ENCODE data around the gene TEX48.

DNA sequence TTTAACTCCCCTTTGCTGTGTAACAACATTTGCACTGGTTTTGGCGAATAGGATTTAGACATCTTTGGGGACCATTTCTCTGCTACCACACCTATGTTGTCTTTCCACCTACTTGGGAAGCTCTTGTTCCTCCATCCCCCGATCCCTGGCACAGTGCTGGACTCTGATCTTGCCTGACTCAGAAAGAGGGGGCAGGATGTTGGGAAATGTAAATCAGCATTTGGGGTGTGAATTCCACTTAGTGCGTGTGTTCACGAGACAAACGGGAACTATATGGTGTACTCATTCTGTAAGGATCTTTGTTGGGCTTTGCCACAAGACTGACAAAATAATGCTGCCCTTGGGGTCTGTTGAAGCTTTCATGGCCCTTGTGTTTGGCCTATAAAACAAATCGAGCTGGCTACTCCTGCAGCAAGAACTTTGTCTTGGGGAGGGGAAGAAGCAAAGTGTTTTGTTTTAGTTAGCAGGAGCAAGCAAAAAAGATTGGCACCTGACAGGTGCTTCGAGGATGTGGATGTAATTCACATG lies 52.4 kb downstream of the TEX48 start:
- TF ChIP-seq, protein P1, sequence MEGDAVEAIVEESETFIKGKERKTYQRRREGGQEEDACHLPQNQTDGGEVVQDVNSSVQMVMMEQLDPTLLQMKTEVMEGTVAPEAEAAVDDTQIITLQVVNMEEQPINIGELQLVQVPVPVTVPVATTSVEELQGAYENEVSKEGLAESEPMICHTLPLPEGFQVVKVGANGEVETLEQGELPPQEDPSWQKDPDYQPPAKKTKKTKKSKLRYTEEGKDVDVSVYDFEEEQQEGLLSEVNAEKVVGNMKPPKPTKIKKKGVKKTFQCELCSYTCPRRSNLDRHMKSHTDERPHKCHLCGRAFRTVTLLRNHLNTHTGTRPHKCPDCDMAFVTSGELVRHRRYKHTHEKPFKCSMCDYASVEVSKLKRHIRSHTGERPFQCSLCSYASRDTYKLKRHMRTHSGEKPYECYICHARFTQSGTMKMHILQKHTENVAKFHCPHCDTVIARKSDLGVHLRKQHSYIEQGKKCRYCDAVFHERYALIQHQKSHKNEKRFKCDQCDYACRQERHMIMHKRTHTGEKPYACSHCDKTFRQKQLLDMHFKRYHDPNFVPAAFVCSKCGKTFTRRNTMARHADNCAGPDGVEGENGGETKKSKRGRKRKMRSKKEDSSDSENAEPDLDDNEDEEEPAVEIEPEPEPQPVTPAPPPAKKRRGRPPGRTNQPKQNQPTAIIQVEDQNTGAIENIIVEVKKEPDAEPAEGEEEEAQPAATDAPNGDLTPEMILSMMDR (IDR thresholded peaks at IDR 0.05): no peak
- no peak for TF ChIP-seq POLR2A (IDR thresholded peaks at IDR 0.05)
